GM12891 (cell line): ENCODE data around the gene ZDHHC14.

Experiments
- POLR2A ChIP-seq: IDR thresholded peaks from 2 replicates; pipeline ENCODE4 v1.6.1; 2011; ENCODE audit warnings: low read depth, low read length, control low read depth
- POLR2AphosphoS5 ChIP-seq: IDR thresholded peaks from 2 replicates; pipeline ENCODE4 v1.6.1; 2011; ENCODE audit warnings: low read depth, low read length, control low read depth

DNA sequence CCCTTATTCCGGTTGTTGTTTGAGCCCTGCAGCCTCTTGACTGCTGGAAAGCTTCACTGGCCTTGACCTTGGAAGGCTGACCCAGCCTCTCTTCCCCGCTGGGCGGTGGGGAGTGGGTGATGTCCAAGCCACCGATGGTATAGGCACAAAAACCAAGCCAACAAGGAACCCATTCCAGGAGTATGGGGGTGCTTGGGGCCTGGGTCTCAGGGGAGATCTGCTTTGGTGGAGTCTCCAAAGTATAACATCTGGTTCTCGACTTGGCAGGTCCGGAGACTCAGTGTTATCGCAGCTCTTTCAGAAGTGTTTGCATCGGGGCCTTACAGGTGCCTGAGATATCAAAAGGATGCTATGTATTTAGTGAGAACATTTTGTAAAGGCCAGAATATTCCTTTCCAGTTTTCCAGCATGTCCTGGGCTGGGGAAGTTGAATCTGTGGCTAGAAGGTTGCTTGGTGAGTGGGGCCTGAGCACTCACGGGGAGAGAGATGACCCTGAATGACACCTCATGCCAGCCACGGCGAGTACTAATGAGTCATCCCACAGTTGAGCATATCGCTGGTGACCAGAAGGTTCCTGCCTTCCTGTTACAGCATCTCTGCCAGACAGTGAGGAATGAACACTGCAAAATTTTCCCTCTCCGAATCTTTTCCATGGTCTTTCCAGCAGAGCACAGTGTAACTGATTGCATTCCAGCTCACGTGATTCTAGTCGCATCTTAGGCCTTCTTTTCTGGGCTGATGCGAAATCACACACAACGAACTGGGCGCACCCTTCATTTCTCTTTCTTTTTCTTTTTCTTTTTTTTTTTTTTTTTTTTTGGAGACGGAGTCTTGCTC, 133.9 kb downstream of the ZDHHC14 start:
- TF ChIP-seq POLR2AphosphoS5 (no peak), POLR2A (no peak)
